Testis (tissue), 2 donors: ENCODE data around the gene SIRT6.

Source experiments
- CTCF ChIP-seq, 3 experiments: fragments of 450-650 bp in 2 of 3; fragments of 200-600 bp in 1 of 3; sonication (generic) in 1 of 3; IDR thresholded peaks; one replicate each; pipeline ENCODE4 v1.5.1; 2016 to 2019; ENCODE audit warnings: antibody characterized with exemption in 3 of 3, mild to moderate bottlenecking in 2 of 3, moderate library complexity in 1 of 3
- POLR2A ChIP-seq: fragments of 450-650 bp; IDR thresholded peaks from one replicate; pipeline ENCODE4 v1.6.1; 2017; ENCODE audit warnings: antibody characterized with exemption, mild to moderate bottlenecking, moderate library complexity

GRCh38 chr19:4161415-4162077 lies 20.8 kb downstream of the SIRT6 start:
- TF ChIP-seq CTCF (IDR thresholded peaks at IDR 0.05), result no peak
- no peak for TF ChIP-seq POLR2A
